K562 (cell line): ENCODE data around the gene CFL1. TPM values are rescaled to one million over a fixed set of nuclear protein-coding genes. Genes with fewer than 3 reads are reported as not detected.

Experiments used
- ATAC-seq: fragments of 200-7000 bp; cut with Tn5 transposase; 3 replicates; pipeline ENCODE4 v1.9.1; 2020; ENCODE audit warnings: moderate library complexity
- BruUV-seq: library from RNA; stranded (reverse); fragments of 400-500 nt; replicated peaks from 2 replicates; lab custom pipeline; 2021; lab: Mats Ljungman, UMichigan
- CTCF ChIA-PET: fragments of 300-600 bp; formaldehyde crosslinking; extraction: SDS; loops from one replicate; lab custom pipeline; 2021; ENCODE audit warnings: low intra/inter-chr PET ratio; lab: Yijun Ruan, JAX
- POLR2A ChIA-PET: fragments of 300-600, 350-650 bp; sonication (Branson Sonifier 250); formaldehyde crosslinking; extraction: SDS; loops from one replicate; lab custom pipeline; 2021; ENCODE audit warnings: antibody characterized with exemption, inconsistent platforms; lab: Yijun Ruan, JAX
- DNase-seq, 4 experiments: peaks; one replicate each; pipeline versions ENCODE4 v3.0.0 to v3.0.0-alpha.2; 2011 to 2018; ENCODE audit warnings: low spot score in 3 of 4, mixed read lengths in 3 of 4; ENCODE audit errors: extremely low read depth in 1 of 4
- FAIRE-seq: peaks from 2 replicates; lab custom pipeline; 2011; peaks lifted over from hg19 to GRCh38; lab: Jason Lieb, UNC
- H2AFZ ChIP-seq: 2 replicates; pipeline ENCODE4 v1.6.0; 2011; ENCODE audit warnings: low read depth, low read length, control low read depth, inconsistent platforms
- H3K27ac ChIP-seq: fragments of 200-600 bp; 3 replicates; pipeline ENCODE4 v1.8.0; 2011; ENCODE audit warnings: low read depth, mild to moderate bottlenecking, control low read depth, inconsistent platforms, low read length, moderate library complexity, mixed read lengths; ENCODE audit errors: extremely low read depth
- H3K27me3 ChIP-seq, 2 experiments: fragments of 300-600 bp in 1 of 2; 2 replicates in 1 of 2; 3 replicates in 1 of 2; pipeline versions ENCODE4 v1.6.0 to v1.8.0; 2011; ENCODE audit warnings: inconsistent platforms in 2 of 2, low read length in 2 of 2, mild to moderate bottlenecking in 1 of 2, mixed read lengths in 1 of 2, moderate library complexity in 1 of 2; ENCODE audit not compliant: control insufficient read depth in 2 of 2, insufficient read depth in 2 of 2
- H3K36me3 ChIP-seq: fragments of 300-600 bp; 3 replicates; pipeline ENCODE4 v1.8.0; 2011; ENCODE audit warnings: mild to moderate bottlenecking, low read length, inconsistent platforms; ENCODE audit not compliant: control insufficient read depth, insufficient read depth
- H3K4me1 ChIP-seq, 2 experiments: fragments of 200-600 bp in 1 of 2; replicated peaks in 1 of 2; 2 replicates in 1 of 2; 3 replicates in 1 of 2; pipeline versions ENCODE4 v1.5.1 to v1.8.0; 2011; ENCODE audit warnings: inconsistent platforms in 2 of 2, low read length in 2 of 2, mild to moderate bottlenecking in 1 of 2, mixed read lengths in 1 of 2, moderate library complexity in 1 of 2; ENCODE audit not compliant: control insufficient read depth in 2 of 2, insufficient read depth in 2 of 2
- H3K4me2 ChIP-seq: 2 replicates; pipeline ENCODE4 v1.6.1; 2011; ENCODE audit warnings: low read length, control low read depth, inconsistent platforms, mixed read lengths; ENCODE audit not compliant: insufficient read depth
- H3K4me3 ChIP-seq: fragments of 200-600 bp; sonication (generic), shearing (Covaris generic); 2 replicates; pipeline ENCODE4 v1.5.1; 2016; ENCODE audit warnings: control low read depth, inconsistent platforms
- H3K79me2 ChIP-seq: fragments of 200-600 bp; 3 replicates; pipeline ENCODE4 v1.8.0; 2011; ENCODE audit warnings: low read length, inconsistent platforms; ENCODE audit not compliant: control insufficient read depth, insufficient read depth
- H3K9ac ChIP-seq, 2 experiments: 2 replicates each; pipeline versions ENCODE4 v1.6.0 to v1.6.1; 2011; ENCODE audit warnings: low read depth in 2 of 2, low read length in 2 of 2, control low read depth in 1 of 2, inconsistent platforms in 1 of 2, mild to moderate bottlenecking in 1 of 2, mixed read lengths in 1 of 2; ENCODE audit not compliant: insufficient read depth in 1 of 2
- H3K9me1 ChIP-seq: one replicate; pipeline ENCODE4 v1.6.0; 2011; ENCODE audit warnings: inconsistent platforms, mild to moderate bottlenecking, low read length, moderate library complexity; ENCODE audit not compliant: control insufficient read depth, insufficient read depth
- H3K9me3 ChIP-seq: replicated peaks from 2 replicates; pipeline ENCODE4 v1.5.1; 2011; ENCODE audit warnings: low read depth, low read length, inconsistent platforms; ENCODE audit not compliant: control insufficient read depth, insufficient read depth
- H4K20me1 ChIP-seq: replicated peaks from 2 replicates; pipeline ENCODE4 v1.6.1; 2011; ENCODE audit warnings: low read length, inconsistent platforms, mixed read lengths; ENCODE audit not compliant: control insufficient read depth, insufficient read depth
- ARHGAP35 ChIP-seq: fragments of 450-650 bp; IDR thresholded peaks from 2 replicates; pipeline ENCODE4 v1.6.1; 2018; ENCODE audit not compliant: partially characterized antibody
- CBFA2T2 ChIP-seq: fragments of 450-650 bp; conservative IDR thresholded peaks from 2 replicates; pipeline ENCODE4 v1.6.1; 2017; ENCODE audit warnings: mild to moderate bottlenecking
- CCNT2 ChIP-seq: IDR thresholded peaks from 2 replicates; pipeline ENCODE4 v1.6.1; 2011; ENCODE audit warnings: borderline replicate concordance, low read depth, mild to moderate bottlenecking, moderate library complexity, mixed read lengths, low read length; ENCODE audit not compliant: insufficient read length; ENCODE audit errors: extremely low read depth
- ELF1 ChIP-seq: fragments of 200-800 bp; sonication (Bioruptor generic); IDR thresholded peaks from 2 replicates; pipeline ENCODE4 v1.6.1; 2016; ENCODE audit warnings: missing genetic modification characterization, missing compliant biosample characterization
- GABPB1 ChIP-seq: sonication (generic); formaldehyde crosslinking; IDR thresholded peaks from 2 replicates; pipeline ENCODE4 v1.8.0; 2022; ENCODE audit warnings: mild to moderate bottlenecking, missing genetic modification reagents
- MCM5 ChIP-seq: fragments of 450-650 bp; IDR thresholded peaks from 2 replicates; pipeline ENCODE4 v1.6.1; 2016; ENCODE audit warnings: low read depth
- MEIS2 ChIP-seq: fragments of 450-650 bp; IDR thresholded peaks from 2 replicates; pipeline ENCODE4 v1.6.1; 2014; ENCODE audit warnings: mild to moderate bottlenecking; ENCODE audit not compliant: partially characterized antibody
- POLR2A ChIP-seq: fragments of 450-650 bp; conservative IDR thresholded peaks from 2 replicates; pipeline ENCODE4 v1.6.1; 2016
- RBM14 ChIP-seq: fragments of 200-400 bp; formaldehyde crosslinking; IDR thresholded peaks from 2 replicates; pipeline ENCODE4 v1.6.1; 2018; ENCODE audit warnings: low read depth, mild to moderate bottlenecking, low read length, moderate library complexity, borderline replicate concordance; ENCODE audit not compliant: insufficient read depth
- SMAD2 ChIP-seq: fragments of 150-350 bp; IDR thresholded peaks from 2 replicates; pipeline ENCODE4 v1.6.1; 2014; ENCODE audit warnings: low read depth, mild to moderate bottlenecking, low read length
- SP1 ChIP-seq: sonication (generic); formaldehyde crosslinking; IDR thresholded peaks from 2 replicates; pipeline ENCODE4 v1.8.1; 2022; ENCODE audit warnings: mild to moderate bottlenecking, missing genetic modification reagents
- SRSF3 ChIP-seq: fragments of 200-400 bp; formaldehyde crosslinking; IDR thresholded peaks from 2 replicates; pipeline ENCODE4 v1.6.1; 2016; ENCODE audit warnings: mild to moderate bottlenecking, low read length, moderate library complexity; ENCODE audit not compliant: insufficient read depth
- SUPT5H ChIP-seq: fragments of 450-650 bp; IDR thresholded peaks from 2 replicates; pipeline ENCODE4 v1.6.1; 2016
- ZFP91 ChIP-seq: sonication (generic); formaldehyde crosslinking; IDR thresholded peaks from 2 replicates; pipeline ENCODE4 v1.8.0; 2022; ENCODE audit warnings: mild to moderate bottlenecking, missing genetic modification reagents
- ZSCAN32 ChIP-seq: fragments of 450-650 bp; formaldehyde crosslinking; IDR thresholded peaks from 2 replicates; pipeline ENCODE4 v1.4.0; 2020; ENCODE audit warnings: mild to moderate bottlenecking, moderate library complexity
- WGBS: fragments of 100-300 bp; shearing (Covaris generic); methylation state at CpG from one replicate; pipeline ENCODE4 v1.1.6; 2016; ENCODE audit warnings: low coverage, mixed read lengths; ENCODE audit not compliant: insufficient coverage; ENCODE audit errors: missing lambda C conversion rate; 5-methylcytosine and 5-hydroxymethylcytosine counted together
- in situ Hi-C: fragments of 300-500 bp; cut with MboI; formaldehyde crosslinking; loops from 4 replicates; pipeline ENCODE4 v1.15.0; 2018; ENCODE audit warnings: inconsistent platforms, mixed read lengths
- intact Hi-C: fragments of 100-400 bp; cut with micrococcal nuclease; formaldehyde crosslinking; loops from 2 replicates; pipeline ENCODE4 v1.14.2; 2022
- polyA plus RNA-seq, 8 experiments: library from polyadenylated mRNA; depleted of rRNA in 4 of 8; stranded (reverse) in 5 of 8; unstranded in 3 of 8; fragments of >200 nt; fragmentation: Nextera tagmentation in 2 of 8; fragmentation: Illumina TruSeq in 1 of 8; extraction: Ambion mirVana in 2 of 8; extraction: Trizol in 1 of 8; gene quantifications; 2 replicates each; pipeline versions ENCODE4 v1.2.1 to v1.2.3, GENCODE V29; 2011 to 2014; ENCODE audit warnings: inconsistent platforms in 1 of 8, missing spikeins in 1 of 8
- total RNA-seq, 7 experiments: library from RNA; depleted of rRNA in 6 of 7; stranded (reverse); fragments of >200 nt in 6 of 7; fragmentation: Illumina TruSeq in 2 of 7; extraction: Trizol in 2 of 7; gene quantifications; 2 replicates each; pipeline versions ENCODE4 v1.2.1 to v1.2.3, GENCODE V29; 2011 to 2021; ENCODE audit warnings: low replicate concordance in 1 of 7
- TF ChIP-seq, protein P1 (sequence below): fragments of 250-450 bp; sonication (Bioruptor Pico); IDR thresholded peaks from 2 replicates; pipeline ENCODE4 v1.5.0; 2020; ENCODE audit warnings: mild to moderate bottlenecking, borderline replicate concordance
- TF ChIP-seq, protein P2 (sequence below): fragments of 450-650 bp; formaldehyde crosslinking; IDR thresholded peaks from 2 replicates; pipeline ENCODE4 v1.4.0; 2020; ENCODE audit warnings: mild to moderate bottlenecking

Gene CFL1
- total and polyA plus RNA-seq, 9 of the 15 experiments (the other 6 are each of a cell fraction or from before 2014, with no cell fraction given), result 105 to 1,101 (median 859) TPM

- no peak overlapping the region for H2AFZ ChIP-seq
- intact Hi-C loops (no loop called here), in situ Hi-C loops (no loop called here)
- H3K9me1 ChIP-seq, result peaks cover 11% of the 10 kb centered on the region
- H3K4me1 ChIP-seq, result peaks cover 4 to 46% of the 10 kb centered on the region in 2 experiments; a peak in 3 of 5 replicates
- POLR2A ChIA-PET, result interaction anchor here (0.6 to 0.8 kb wide), 2 partner anchors 15 to 52 kb away, joined by 3 to 7 read pairs; no protein-coding TSS in a partner anchor
- peaks cover 56% of the 10 kb centered on the region for H3K36me3 ChIP-seq
- no peak overlapping the region for H3K4me2 ChIP-seq
- H3K27me3 ChIP-seq, result no peaks in the 10 kb centered on the region
- CTCF ChIA-PET, result no interaction called here
- peaks cover 22% of the 10 kb centered on the region for H4K20me1 ChIP-seq
- H3K4me3 ChIP-seq, result no peak overlapping the region
- H3K9me3 ChIP-seq, result peaks cover 7% of the 10 kb centered on the region; the same call in 1 of the 2 replicates
- FAIRE-seq (no peak), DNase-seq (no peak), ATAC-seq (no peak)
- 91% methylated on average over 4 of the region's 4 CpGs for WGBS
- peaks cover 45% of the 10 kb centered on the region for H3K79me2 ChIP-seq
- H3K9ac ChIP-seq, result no peak overlapping the region
- H3K27ac ChIP-seq, result no peak overlapping the region
- BruUV-seq, result no TSS peak
- TF ChIP-seq, protein P1, sequence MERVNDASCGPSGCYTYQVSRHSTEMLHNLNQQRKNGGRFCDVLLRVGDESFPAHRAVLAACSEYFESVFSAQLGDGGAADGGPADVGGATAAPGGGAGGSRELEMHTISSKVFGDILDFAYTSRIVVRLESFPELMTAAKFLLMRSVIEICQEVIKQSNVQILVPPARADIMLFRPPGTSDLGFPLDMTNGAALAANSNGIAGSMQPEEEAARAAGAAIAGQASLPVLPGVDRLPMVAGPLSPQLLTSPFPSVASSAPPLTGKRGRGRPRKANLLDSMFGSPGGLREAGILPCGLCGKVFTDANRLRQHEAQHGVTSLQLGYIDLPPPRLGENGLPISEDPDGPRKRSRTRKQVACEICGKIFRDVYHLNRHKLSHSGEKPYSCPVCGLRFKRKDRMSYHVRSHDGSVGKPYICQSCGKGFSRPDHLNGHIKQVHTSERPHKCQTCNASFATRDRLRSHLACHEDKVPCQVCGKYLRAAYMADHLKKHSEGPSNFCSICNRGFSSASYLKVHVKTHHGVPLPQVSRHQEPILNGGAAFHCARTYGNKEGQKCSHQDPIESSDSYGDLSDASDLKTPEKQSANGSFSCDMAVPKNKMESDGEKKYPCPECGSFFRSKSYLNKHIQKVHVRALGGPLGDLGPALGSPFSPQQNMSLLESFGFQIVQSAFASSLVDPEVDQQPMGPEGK (CRISPR knock-in tag), result no peak
- no peak for TF ChIP-seq ELF1 (tag)
- no peak for TF ChIP-seq MCM5
- peak; percentile 20; the same call in 1 of the 2 replicates for TF ChIP-seq POLR2A
- TF ChIP-seq GABPB1 (CRISPR knock-in tag), result peak; percentile 33; the same call in 1 of the 2 replicates
- TF ChIP-seq, protein P2, sequence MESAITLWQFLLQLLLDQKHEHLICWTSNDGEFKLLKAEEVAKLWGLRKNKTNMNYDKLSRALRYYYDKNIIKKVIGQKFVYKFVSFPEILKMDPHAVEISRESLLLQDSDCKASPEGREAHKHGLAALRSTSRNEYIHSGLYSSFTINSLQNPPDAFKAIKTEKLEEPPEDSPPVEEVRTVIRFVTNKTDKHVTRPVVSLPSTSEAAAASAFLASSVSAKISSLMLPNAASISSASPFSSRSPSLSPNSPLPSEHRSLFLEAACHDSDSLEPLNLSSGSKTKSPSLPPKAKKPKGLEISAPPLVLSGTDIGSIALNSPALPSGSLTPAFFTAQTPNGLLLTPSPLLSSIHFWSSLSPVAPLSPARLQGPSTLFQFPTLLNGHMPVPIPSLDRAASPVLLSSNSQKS, result no peak
- no peak for TF ChIP-seq RBM14
- TF ChIP-seq ARHGAP35, result no peak
- TF ChIP-seq SP1 (CRISPR knock-in tag), result 0 out of 2 replicates have a peak, but pooled peaks have one; percentile 7
- TF ChIP-seq CBFA2T2, result no peak
- no peak for TF ChIP-seq ZSCAN32
- TF ChIP-seq SRSF3, result no peak
- 0 out of 2 replicates have a peak, but pooled peaks have one; percentile 10 for TF ChIP-seq SUPT5H
- TF ChIP-seq SMAD2, result no peak
- TF ChIP-seq CCNT2, result no peak
- no peak for TF ChIP-seq MEIS2
- no peak for TF ChIP-seq ZFP91 (CRISPR knock-in tag)
Measured at GRCh38 chr11:65854161-65854592, 3.8 kb downstream of the CFL1 start.
